GM19238 (cell line): Measurements from ENCODE around the gene FARS2.
"Not testable (repeated sequence)": the region's sequence is repeated elsewhere in the genome, so short reads cannot be mapped to it uniquely, and the experiment has no call there.

ENCODE experiments used
- DNase-seq: peaks from one replicate; pipeline ENCODE4 v3.0.0; 2011; ENCODE audit warnings: low spot score; ENCODE audit not compliant: insufficient read length

Gene FARS2

GRCh38 chr6:5781966-5782556, 520.7 kb downstream of the FARS2 start:
- no peak for DNase-seq

- DNase-seq, result no peak
Observed at GRCh38 chr6:5782783-5783547, 521.7 kb downstream of the FARS2 start.

- no peak for DNase-seq
Observed at GRCh38 chr6:5783584-5784089, 522.3 kb downstream of the FARS2 start.

- no peak for DNase-seq
Observed at GRCh38 chr6:5785249-5785648, 523.9 kb downstream of the FARS2 start.

GRCh38 chr6:5786321-5786968, 525.1 kb downstream of the FARS2 start:
- no peak for DNase-seq

- no peak for DNase-seq
Observed at GRCh38 chr6:5786969-5787720, 525.8 kb downstream of the FARS2 start.

- DNase-seq, result not testable (repeated sequence)
Observed at GRCh38 chr6:5789426-5789825, 528.1 kb downstream of the FARS2 start.

GRCh38 chr6:5796555-5796954, 535.2 kb downstream of the FARS2 start:
- not testable (repeated sequence) for DNase-seq

GRCh38 chr6:5806406-5806805, 545.1 kb downstream of the FARS2 start:
- not testable (repeated sequence) for DNase-seq

- no peak for DNase-seq
Observed at GRCh38 chr6:5809450-5809849, 548.1 kb downstream of the FARS2 start.

GRCh38 chr6:5811997-5812396, 550.7 kb downstream of the FARS2 start:
- DNase-seq, result no peak

GRCh38 chr6:5813625-5814027, 552.3 kb downstream of the FARS2 start:
- no peak for DNase-seq

GRCh38 chr6:5814116-5814515, 552.8 kb downstream of the FARS2 start:
- DNase-seq, result no peak

- DNase-seq, result no peak
Observed at GRCh38 chr6:5814901-5815300, 553.6 kb downstream of the FARS2 start.

- DNase-seq, result no peak
Observed at GRCh38 chr6:5817869-5818268, 556.6 kb downstream of the FARS2 start.

GRCh38 chr6:5818959-5819358, 557.6 kb downstream of the FARS2 start:
- DNase-seq, result no peak
